ENCODE data around the gene MYO7B. TPM values are rescaled to one million over a fixed set of nuclear protein-coding genes. Genes with fewer than 3 reads are reported as not detected.

Gene MYO7B
- total and polyA plus RNA-seq, 7 experiments from 2014 or later: 0.29 to 5.9 (median 1.3) TPM; not detected in 4

DNA sequence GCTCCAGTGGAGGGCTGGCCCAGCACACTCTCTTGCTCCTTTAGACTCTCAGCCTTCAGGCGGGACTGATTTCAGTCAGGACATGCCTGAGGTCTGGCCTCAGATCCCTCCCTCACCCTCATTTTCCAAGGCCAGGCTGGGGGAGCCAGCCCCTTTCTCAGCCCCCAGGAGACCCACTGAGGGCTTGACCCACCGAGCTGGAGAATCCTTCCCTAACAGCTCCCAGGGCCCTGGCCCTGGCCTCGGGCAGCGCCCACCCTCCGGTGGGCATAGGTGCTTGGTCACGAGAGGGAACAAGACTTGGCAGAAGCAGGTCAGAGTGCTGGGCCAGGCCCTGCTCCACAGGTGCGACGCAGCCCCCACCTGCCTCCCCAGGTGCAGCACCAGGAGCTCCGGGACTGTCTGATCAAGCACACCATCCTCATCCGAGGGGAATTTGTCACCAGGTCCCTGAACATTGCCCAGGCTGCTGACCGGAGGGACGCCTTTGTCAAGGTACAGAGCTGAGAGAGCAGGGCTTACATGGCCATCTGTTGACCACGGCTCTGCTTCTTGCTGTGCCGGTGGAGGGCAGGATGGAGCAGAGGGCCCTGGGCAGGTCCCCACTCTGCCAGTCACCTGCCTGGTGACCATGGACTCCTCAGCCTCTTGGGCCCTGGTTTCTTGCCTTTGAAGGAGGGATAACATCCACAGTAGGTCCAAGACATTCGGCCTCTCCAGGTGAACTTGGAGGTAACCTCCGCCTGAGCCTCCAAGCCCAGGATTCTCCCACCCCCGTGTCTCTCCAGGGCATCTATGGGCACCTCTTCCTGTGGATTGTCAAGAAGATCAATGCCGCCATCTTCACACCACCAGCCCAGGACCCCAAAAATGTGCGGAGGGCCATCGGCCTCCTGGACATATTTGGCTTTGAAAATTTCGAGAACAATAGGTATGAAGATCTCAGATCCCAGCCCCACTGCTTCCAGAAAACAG, 46.3 kb downstream of the MYO7B start:
- no peaks in the 10 kb centered on the region for H3K9me3 Mint-ChIP-seq
- peak in 1 of 9 donors; percentile 13 for DNase-seq

DNA sequence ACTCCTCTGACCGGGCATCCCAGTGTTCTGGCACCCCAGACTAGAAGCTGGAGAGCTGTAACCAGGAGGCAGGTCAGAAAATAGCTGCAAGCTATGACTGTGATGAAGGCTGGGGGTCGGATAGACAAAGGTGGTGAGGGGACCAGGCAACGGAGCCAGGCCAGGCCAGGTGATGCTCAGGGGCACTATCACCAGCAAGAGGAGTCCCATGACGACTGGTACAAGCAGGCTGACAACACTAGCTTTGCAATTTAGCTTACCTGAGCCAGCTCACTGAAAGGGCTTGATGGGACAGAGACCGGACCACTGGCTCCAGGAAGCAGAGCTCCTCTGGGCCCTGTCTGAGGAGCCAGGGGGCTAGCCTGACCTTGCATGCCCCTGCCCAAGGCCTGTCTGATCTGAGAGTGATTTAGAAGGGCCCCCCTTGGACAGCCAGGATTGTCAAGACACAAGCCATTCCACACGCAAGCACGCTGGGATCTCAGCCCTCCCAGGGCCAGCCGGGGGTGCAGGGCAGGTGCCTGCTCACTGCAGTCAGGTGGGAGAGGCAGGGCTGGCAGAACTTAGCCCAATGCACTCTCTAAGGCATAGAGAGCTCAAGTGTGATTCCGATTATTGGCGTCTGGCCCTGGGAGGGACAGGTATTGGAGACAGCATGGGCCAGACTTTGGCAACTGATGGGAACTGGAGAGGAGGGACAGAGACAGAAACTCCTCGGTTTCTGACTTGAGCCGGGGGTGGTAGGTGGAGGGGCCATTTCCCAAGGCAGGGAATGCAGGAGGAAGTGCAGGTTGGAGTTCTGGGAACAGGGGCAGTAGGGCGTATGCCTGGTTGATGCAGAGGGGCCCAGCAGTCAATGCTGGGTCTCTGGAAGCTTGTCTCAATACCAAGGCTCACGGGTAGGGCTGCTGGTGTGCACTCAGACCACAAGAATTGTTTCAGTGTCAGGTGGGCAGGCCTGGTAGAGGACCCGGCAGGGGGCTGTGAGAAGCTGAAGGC, 47.7 kb downstream of the MYO7B start:
- H3K9me3 ChIP-seq (ENCODE audit: control insufficient read depth in 2 of 3, low read length in 3 of 3): no peaks in the 10 kb centered on the region
- no peak for ATAC-seq
- ChIA-PET POLR2A (no interaction called here), CTCF (interaction anchor here (0.7 to 1.0 kb wide), 2 partner anchors 8 to 67 kb away, joined by 3 read pairs; no protein-coding TSS in a partner anchor)
- no peak overlapping the region for H3K4me3 ChIP-seq (ENCODE audit: low read length)
- Mint-ChIP-seq H3K9me3 (no peaks in the 10 kb centered on the region), H3K27me3 (peaks cover 0 to 6% (median 0%) of the 10 kb centered on the region in 5 donors), H3K27ac (peak overlapping the region in 1 of 9 donors; percentile 58), H3K4me1 (peaks cover 0 to 1% (median 0%) of the 10 kb centered on the region in 7 donors), H3K36me3 (no peaks in the 10 kb centered on the region), H3K4me3 (no peak overlapping the region)
- H3K27me3 ChIP-seq (ENCODE audit: control insufficient read depth in 2 of 2, insufficient read depth in 2 of 2, low read length in 2 of 2): no peaks in the 10 kb centered on the region
- H3K4me1 ChIP-seq (ENCODE audit: control insufficient read depth in 2 of 2, insufficient read depth in 2 of 2, low read length in 2 of 2): no peaks in the 10 kb centered on the region
- no peaks in the 10 kb centered on the region for H3K36me3 ChIP-seq (ENCODE audit: control insufficient read depth in 2 of 3, insufficient read depth in 3 of 3, low read length in 3 of 3)
- intact Hi-C loops (cut with micrococcal nuclease): no loop called here
- no peak for DNase-seq
- no peak overlapping the region for H3K27ac ChIP-seq (ENCODE audit: low read depth, low read length)

More for the DNA sequence above, 46.3 kb downstream of the MYO7B start:
- Mint-ChIP-seq H3K4me3 (no peak overlapping the region), H3K27ac (peak overlapping the region in 1 of 9 donors; percentile 37), H3K36me3 (no peaks in the 10 kb centered on the region), H3K27me3 (peaks cover 0 to 6% (median 0%) of the 10 kb centered on the region in 5 donors), H3K4me1 (peaks cover 0 to 6% (median 4%) of the 10 kb centered on the region in 7 donors)
- intact Hi-C loops (cut with micrococcal nuclease): no loop called here
- ChIA-PET POLR2A (no interaction called here), CTCF (interaction anchor here (0.7 to 1.0 kb wide), 2 partner anchors 9 to 68 kb away, joined by 3 read pairs; no protein-coding TSS in a partner anchor)
- ATAC-seq: no peak
- Histone ChIP-seq H3K36me3 (ENCODE audit: control insufficient read depth in 2 of 3, insufficient read depth in 3 of 3, low read length in 3 of 3) (no peaks in the 10 kb centered on the region), H3K4me3 (ENCODE audit: low read length) (no peak overlapping the region), H3K27me3 (ENCODE audit: control insufficient read depth in 2 of 2, insufficient read depth in 2 of 2, low read length in 2 of 2) (no peaks in the 10 kb centered on the region), H3K27ac (ENCODE audit: low read depth, low read length) (no peak overlapping the region), H3K4me1 (ENCODE audit: control insufficient read depth in 2 of 2, insufficient read depth in 2 of 2, low read length in 2 of 2) (no peaks in the 10 kb centered on the region), H3K9me3 (ENCODE audit: control insufficient read depth in 2 of 3, low read length in 3 of 3) (no peaks in the 10 kb centered on the region)

DNA sequence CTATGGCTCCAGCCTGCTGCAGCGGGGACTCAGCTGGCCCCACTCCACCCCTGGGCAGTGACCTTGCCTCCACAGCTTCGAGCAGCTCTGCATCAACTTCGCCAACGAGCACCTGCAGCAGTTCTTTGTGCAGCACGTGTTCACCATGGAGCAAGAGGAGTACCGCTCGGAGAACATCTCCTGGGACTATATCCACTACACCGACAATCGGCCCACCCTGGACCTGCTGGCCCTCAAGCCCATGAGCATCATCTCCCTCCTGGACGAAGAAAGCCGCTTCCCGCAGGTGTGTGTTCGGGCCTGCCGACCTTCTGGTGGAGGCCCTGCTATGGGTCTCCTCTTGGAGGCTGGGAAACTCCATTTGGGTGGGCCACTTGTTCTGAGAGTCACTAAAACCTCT, 48.6 kb downstream of the MYO7B start:
- H3K4me3 ChIP-seq (ENCODE audit: low read length): no peak overlapping the region
- Mint-ChIP-seq H3K4me3 (no peak overlapping the region), H3K27me3 (peaks cover 0 to 3% (median 0%) of the 10 kb centered on the region in 5 donors), H3K9me3 (no peaks in the 10 kb centered on the region), H3K36me3 (no peaks in the 10 kb centered on the region), H3K27ac (no peak overlapping the region), H3K4me1 (peaks cover 0 to 1% (median 0%) of the 10 kb centered on the region in 7 donors)
- POLR2A ChIA-PET: no interaction called here
- CTCF ChIA-PET: no interaction called here
- ATAC-seq (no peak), DNase-seq (no peak)
- H3K27ac ChIP-seq (ENCODE audit: low read depth, low read length): no peak overlapping the region
- intact Hi-C loops (cut with micrococcal nuclease): no loop called here
- H3K4me1 ChIP-seq (ENCODE audit: control insufficient read depth in 2 of 2, insufficient read depth in 2 of 2, low read length in 2 of 2): no peaks in the 10 kb centered on the region
- no peaks in the 10 kb centered on the region for H3K27me3 ChIP-seq (ENCODE audit: control insufficient read depth in 2 of 2, insufficient read depth in 2 of 2, low read length in 2 of 2)
- no peaks in the 10 kb centered on the region for H3K9me3 ChIP-seq (ENCODE audit: control insufficient read depth in 2 of 3, low read length in 3 of 3)
- H3K36me3 ChIP-seq (ENCODE audit: control insufficient read depth in 2 of 3, insufficient read depth in 3 of 3, low read length in 3 of 3): no peaks in the 10 kb centered on the region

DNA sequence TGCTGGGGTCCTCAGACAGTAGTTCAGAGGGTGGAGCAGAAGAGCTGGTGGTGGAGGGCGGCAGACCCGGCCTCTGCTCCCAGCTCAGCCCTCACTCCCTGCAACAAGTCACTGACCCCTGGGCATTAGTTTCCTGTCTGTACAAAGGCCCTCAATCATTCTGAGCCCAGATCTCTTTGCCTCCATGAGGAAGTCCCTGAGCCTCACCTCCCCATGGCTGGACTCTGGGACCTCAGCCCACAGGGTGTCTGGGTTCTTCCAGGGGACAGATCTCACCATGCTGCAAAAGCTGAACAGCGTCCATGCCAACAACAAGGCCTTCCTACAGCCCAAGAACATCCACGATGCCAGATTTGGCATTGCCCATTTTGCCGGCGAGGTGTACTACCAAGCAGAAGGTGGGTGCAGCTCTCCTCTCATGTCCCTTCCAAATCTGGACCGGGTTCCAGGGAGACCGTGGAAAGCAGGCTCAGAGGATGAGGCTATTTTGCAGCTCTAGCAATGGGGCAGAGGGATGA, 49.1 kb downstream of the MYO7B start:
- Mint-ChIP-seq H3K27ac (no peak overlapping the region), H3K36me3 (no peaks in the 10 kb centered on the region), H3K4me3 (no peak overlapping the region), H3K4me1 (peaks cover 0 to 1% (median 0%) of the 10 kb centered on the region in 7 donors), H3K27me3 (peaks cover 0 to 3% (median 0%) of the 10 kb centered on the region in 5 donors), H3K9me3 (no peaks in the 10 kb centered on the region)
- ATAC-seq (no peak), DNase-seq (no peak)
- intact Hi-C loops (cut with micrococcal nuclease): no loop called here
- ChIA-PET POLR2A (no interaction called here), CTCF (no interaction called here)
- Histone ChIP-seq H3K27me3 (ENCODE audit: control insufficient read depth in 2 of 2, insufficient read depth in 2 of 2, low read length in 2 of 2) (no peaks in the 10 kb centered on the region), H3K27ac (ENCODE audit: low read depth, low read length) (no peak overlapping the region), H3K4me3 (ENCODE audit: low read length) (no peak overlapping the region), H3K9me3 (ENCODE audit: control insufficient read depth in 2 of 3, low read length in 3 of 3) (no peaks in the 10 kb centered on the region), H3K36me3 (ENCODE audit: control insufficient read depth in 2 of 3, insufficient read depth in 3 of 3, low read length in 3 of 3) (no peaks in the 10 kb centered on the region), H3K4me1 (ENCODE audit: control insufficient read depth in 2 of 2, insufficient read depth in 2 of 2, low read length in 2 of 2) (no peaks in the 10 kb centered on the region)

DNA sequence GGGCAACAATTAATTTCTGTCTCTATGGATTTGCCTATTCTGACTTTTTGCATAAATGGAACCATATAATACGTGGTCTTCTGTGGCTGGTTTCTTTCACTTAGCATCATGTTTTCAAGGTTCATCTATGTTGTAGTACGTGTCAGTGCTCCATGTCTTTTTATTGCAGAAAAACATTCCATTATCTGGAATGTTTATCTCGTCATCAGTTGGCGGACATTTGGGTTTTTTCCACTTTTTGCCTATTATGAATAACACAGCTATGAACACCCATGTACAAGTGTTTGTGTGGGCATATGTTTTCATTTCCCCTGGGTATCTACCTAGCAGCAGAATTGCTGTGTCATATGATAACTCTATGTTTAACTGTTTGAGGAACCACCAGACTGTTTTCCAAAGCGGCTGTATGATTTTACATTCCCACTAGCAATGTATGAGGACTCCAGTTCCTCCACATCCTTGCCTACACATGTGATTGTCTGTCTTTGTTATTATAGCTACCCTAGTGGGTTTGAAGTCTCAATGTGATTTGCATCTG, 49.9 kb downstream of the MYO7B start:
- Histone ChIP-seq H3K4me3 (ENCODE audit: low read length) (no peak overlapping the region), H3K9me3 (ENCODE audit: control insufficient read depth in 2 of 3, low read length in 3 of 3) (no peaks in the 10 kb centered on the region), H3K27me3 (ENCODE audit: control insufficient read depth in 2 of 2, insufficient read depth in 2 of 2, low read length in 2 of 2) (no peaks in the 10 kb centered on the region), H3K27ac (ENCODE audit: low read depth, low read length) (no peak overlapping the region), H3K4me1 (ENCODE audit: control insufficient read depth in 2 of 2, insufficient read depth in 2 of 2, low read length in 2 of 2) (no peaks in the 10 kb centered on the region), H3K36me3 (ENCODE audit: control insufficient read depth in 2 of 3, insufficient read depth in 3 of 3, low read length in 3 of 3) (no peaks in the 10 kb centered on the region)
- Mint-ChIP-seq H3K27ac (no peak overlapping the region), H3K36me3 (no peaks in the 10 kb centered on the region), H3K4me1 (peaks cover 0 to 1% (median 0%) of the 10 kb centered on the region in 7 donors), H3K9me3 (no peaks in the 10 kb centered on the region), H3K27me3 (peaks cover 0 to 3% (median 0%) of the 10 kb centered on the region in 5 donors), H3K4me3 (no peak overlapping the region)
- intact Hi-C loops (cut with micrococcal nuclease): no loop called here
- POLR2A ChIA-PET: no interaction called here
- ATAC-seq: no peak
- CTCF ChIA-PET: interaction anchor here (0.7 kb wide), 1 partner anchor 10 kb away, joined by 3 read pairs; no protein-coding TSS in a partner anchor
- DNase-seq: no peak

DNA sequence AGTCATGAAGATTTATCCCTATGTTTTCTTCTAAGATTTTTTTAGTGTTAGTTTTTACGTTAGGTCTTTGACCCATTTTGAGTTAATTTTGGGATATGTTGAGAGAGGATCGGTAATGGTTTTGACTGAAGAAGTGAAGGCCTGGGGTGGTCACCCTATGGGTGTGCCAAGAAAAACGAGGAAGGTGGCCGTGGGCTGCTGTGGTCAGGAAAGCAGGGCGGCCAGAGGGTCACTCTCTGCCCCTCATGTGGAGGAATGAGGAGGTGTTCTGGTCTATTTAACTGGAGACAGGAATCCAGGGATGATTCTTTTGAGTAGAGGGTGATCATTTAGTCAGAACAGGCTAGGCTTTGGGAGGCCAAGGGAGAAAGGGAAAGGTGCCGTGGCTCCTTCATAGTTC, 50.7 kb downstream of the MYO7B start:
- H3K27me3 Mint-ChIP-seq: peaks cover 0 to 3% (median 0%) of the 10 kb centered on the region in 5 donors
- ATAC-seq: no peak
- POLR2A ChIA-PET: no interaction called here

More for the DNA sequence above, 50.7 kb downstream of the MYO7B start:
- Histone ChIP-seq H3K27ac (ENCODE audit: low read depth, low read length) (no peak overlapping the region), H3K4me1 (ENCODE audit: control insufficient read depth in 2 of 2, insufficient read depth in 2 of 2, low read length in 2 of 2) (no peaks in the 10 kb centered on the region), H3K36me3 (ENCODE audit: control insufficient read depth in 2 of 3, insufficient read depth in 3 of 3, low read length in 3 of 3) (no peaks in the 10 kb centered on the region), H3K4me3 (ENCODE audit: low read length) (no peak overlapping the region), H3K27me3 (ENCODE audit: control insufficient read depth in 2 of 2, insufficient read depth in 2 of 2, low read length in 2 of 2) (no peaks in the 10 kb centered on the region), H3K9me3 (ENCODE audit: control insufficient read depth in 2 of 3, low read length in 3 of 3) (no peaks in the 10 kb centered on the region)
- CTCF ChIA-PET: no interaction called here
- Mint-ChIP-seq H3K36me3 (no peaks in the 10 kb centered on the region), H3K4me1 (peaks cover 0 to 2% (median 1%) of the 10 kb centered on the region in 7 donors), H3K9me3 (no peaks in the 10 kb centered on the region), H3K27ac (no peak overlapping the region), H3K4me3 (no peak overlapping the region)
- intact Hi-C loops (cut with micrococcal nuclease): no loop called here
- no peak for DNase-seq
